ENCODE data around the gene SRGAP1.

GRCh38 chr12:64070454-64070853 is 226.0 kb downstream of the SRGAP1 start:
- TF ChIP-seq CTCF (IDR thresholded peaks at IDR 0.05): no peak
- TF ChIP-seq POLR2A (IDR thresholded peaks at IDR 0.05): no peak
- TF ChIP-seq EP300 (IDR thresholded peaks at IDR 0.05): no peak
